Pancreas (tissue), 10 donors: ENCODE measurements around the gene SMIM24. TPM values are rescaled to one million over a fixed set of nuclear protein-coding genes. Genes with fewer than 3 reads are reported as not detected.
A peak's percentile ranks its signal among the peaks of the same experiment; 100 is the strongest.
"Not testable (repeated sequence)": the region's sequence is repeated elsewhere in the genome, so short reads cannot be mapped to it uniquely, and the experiment has no call there.

Source experiments
- ATAC-seq, 4 donors: fragments of 200-7000 bp; cut with Tn5 transposase; one replicate each; pipeline versions ENCODE4 v1.8.0 to v1.9.1; 2020; ENCODE audit warnings: mild to moderate bottlenecking in 4 of 4, moderate library complexity in 4 of 4
- DNase-seq, 6 donors: peaks; one replicate each; pipeline ENCODE4 v3.0.0-alpha.2; 2020
- FAIRE-seq: peaks from 2 replicates; lab custom pipeline; 2012; peaks lifted over from hg19 to GRCh38; lab: Jason Lieb, UNC
- H3K27ac ChIP-seq, 4 donors: fragments of 200-600 bp; sonication (generic); 1 replicate in 3 of 4; 2 replicates in 1 of 4; pipeline versions ENCODE4 v1.5.0 to v1.8.0; 2020
- H3K27me3 ChIP-seq, 4 donors: fragments of 200-600 bp; one replicate each; pipeline ENCODE4 v1.8.0; 2021
- H3K36me3 ChIP-seq, 3 donors: fragments of 200-600 bp; sonication (generic) in 1 of 3; one replicate each; pipeline versions ENCODE4 v1.5.0 to v1.8.0; 2020 to 2021
- H3K4me1 ChIP-seq, 3 donors: fragments of 200-600 bp; one replicate each; pipeline ENCODE4 v1.8.0; 2021
- H3K4me3 ChIP-seq, 4 donors: fragments of 200-600 bp; sonication (generic) in 2 of 4; one replicate each; pipeline versions ENCODE4 v1.5.0 to v1.8.0; 2020 to 2021
- H3K9me3 ChIP-seq, 4 donors: fragments of 200-600 bp; one replicate each; pipeline ENCODE4 v1.8.0; 2021
- WGBS, 2 donors: extraction: QIAGEN DNeasy Blood & Tissue Kit; methylation state at CpG; one replicate each; pipeline ENCODE4 v1.1.7; 2013; 5-methylcytosine and 5-hydroxymethylcytosine counted together
- intact Hi-C, 3 donors: fragments of 100-400 bp; cut with DNase I; formaldehyde crosslinking; loops; one replicate each; pipeline versions ENCODE4 v1.11.1 to v1.14.2; 2022
- polyA plus RNA-seq, 2 donors: library from polyadenylated mRNA; stranded (reverse); fragments of 200-250 nt; gene quantifications; one replicate each; pipeline ENCODE4 v1.2.3, GENCODE V29; 2013
- total RNA-seq, 6 donors: library from RNA; stranded (reverse); fragmentation: NEBNext Ultra II Directional in 4 of 6; extraction: Animal tissue kit (Norgen Biotek cat#: 25700) in 4 of 6; gene quantifications; one replicate each; pipeline versions ENCODE4 v1.2.1 to v1.2.4, GENCODE V29; 2021 to 2023
- TF ChIP-seq, protein P1 (sequence below), 4 donors: fragments of 200-600 bp; sonication (generic) in 3 of 4; IDR thresholded peaks; one replicate each; pipeline versions ENCODE4 v1.5.0 to v1.8.0; 2021; ENCODE audit warnings: antibody characterized with exemption in 4 of 4
- donor health status: healthy with polysubstance abuse.
- donor health status: DM: no; HTN: no; CAD: no; lungs with moderate emphysema.
- donor health status: DM: no; HTN: no; CAD: no.
- donor health status: control.
- donor health status: control.
- donor health status: Bipolar disorder and iron deficiency.
- donor health status: DM: yes; HTN: yes; CAD: no.
- donor health status: DM: no; HTN: no; CAD: no.
- donor health status: DM: no; HTN: no; CAD: no.
- donor health status: DM: yes; HTN: yes; CAD: no.

The SMIM24 gene
- total and polyA plus RNA-seq, 8 donors = 1.2 to 143 (median 4.4) TPM

- Histone ChIP-seq H3K9me3 (no peaks in the 10 kb centered on the region), H3K36me3 (peaks cover 0 to 53% (median 16%) of the 10 kb centered on the region in 3 donors), H3K4me3 (no peak overlapping the region), H3K27ac (peak overlapping the region in 2 of 4 donors; percentile 37 to 72), H3K4me1 (peaks cover 0 to 4% (median 0%) of the 10 kb centered on the region in 3 donors), H3K27me3 (no peaks in the 10 kb centered on the region)
- intact Hi-C loops = no loop called here
- no peak for ATAC-seq
- TF ChIP-seq, protein P1, sequence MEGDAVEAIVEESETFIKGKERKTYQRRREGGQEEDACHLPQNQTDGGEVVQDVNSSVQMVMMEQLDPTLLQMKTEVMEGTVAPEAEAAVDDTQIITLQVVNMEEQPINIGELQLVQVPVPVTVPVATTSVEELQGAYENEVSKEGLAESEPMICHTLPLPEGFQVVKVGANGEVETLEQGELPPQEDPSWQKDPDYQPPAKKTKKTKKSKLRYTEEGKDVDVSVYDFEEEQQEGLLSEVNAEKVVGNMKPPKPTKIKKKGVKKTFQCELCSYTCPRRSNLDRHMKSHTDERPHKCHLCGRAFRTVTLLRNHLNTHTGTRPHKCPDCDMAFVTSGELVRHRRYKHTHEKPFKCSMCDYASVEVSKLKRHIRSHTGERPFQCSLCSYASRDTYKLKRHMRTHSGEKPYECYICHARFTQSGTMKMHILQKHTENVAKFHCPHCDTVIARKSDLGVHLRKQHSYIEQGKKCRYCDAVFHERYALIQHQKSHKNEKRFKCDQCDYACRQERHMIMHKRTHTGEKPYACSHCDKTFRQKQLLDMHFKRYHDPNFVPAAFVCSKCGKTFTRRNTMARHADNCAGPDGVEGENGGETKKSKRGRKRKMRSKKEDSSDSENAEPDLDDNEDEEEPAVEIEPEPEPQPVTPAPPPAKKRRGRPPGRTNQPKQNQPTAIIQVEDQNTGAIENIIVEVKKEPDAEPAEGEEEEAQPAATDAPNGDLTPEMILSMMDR (IDR thresholded peaks at IDR 0.05) = no peak
- FAIRE-seq = no peak
- DNase-seq = no peak
- WGBS, 2 donors = 78 to 83% methylated on average over 12 of the region's 12 CpGs
Measured at GRCh38 chr19:3433313-3433712, 47.0 kb downstream of the SMIM24 start.

DNA sequence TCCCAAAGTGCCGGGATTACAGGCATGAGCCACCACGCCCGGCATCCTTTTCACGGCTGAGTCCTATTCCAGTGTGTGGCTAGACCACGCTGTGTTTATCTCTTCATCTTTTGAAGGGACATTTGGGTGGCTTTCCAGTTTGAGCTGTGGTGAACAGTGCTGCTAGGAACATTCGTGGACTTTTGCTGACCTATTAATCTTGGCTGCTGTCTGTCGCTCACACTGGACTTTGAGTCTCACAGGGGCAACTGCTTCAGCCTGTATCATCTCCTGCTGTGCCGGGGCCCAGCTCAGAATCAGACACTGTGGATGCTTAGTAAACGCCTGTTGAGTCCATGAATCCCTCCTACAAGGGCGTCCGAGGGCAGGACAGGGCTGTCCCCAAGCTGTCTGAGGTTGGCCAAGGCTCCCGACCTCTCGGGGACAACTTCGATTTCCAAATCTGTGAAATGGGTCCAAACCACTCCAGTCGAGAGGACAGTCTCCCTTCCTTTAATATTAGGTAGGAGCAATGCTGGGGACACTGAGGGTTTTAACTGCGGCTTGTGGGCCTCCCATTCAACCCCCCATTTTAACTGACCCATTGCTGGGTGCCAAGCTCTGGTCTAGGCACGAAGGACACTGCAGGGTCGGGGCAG, 48.4 kb downstream of the SMIM24 start:
- Histone ChIP-seq H3K36me3 (peaks cover 0 to 49% (median 16%) of the 10 kb centered on the region in 3 donors), H3K4me1 (peaks cover 0 to 4% (median 0%) of the 10 kb centered on the region in 3 donors), H3K4me3 (no peak overlapping the region), H3K27me3 (no peaks in the 10 kb centered on the region), H3K9me3 (no peaks in the 10 kb centered on the region), H3K27ac (no peak overlapping the region)
- FAIRE-seq (no peak), DNase-seq (no peak), ATAC-seq (no peak)
- intact Hi-C loops = no loop called here
- WGBS, 2 donors = 88 to 91% methylated on average over 18 of the region's 18 CpGs
- TF ChIP-seq, protein P1 (IDR thresholded peaks at IDR 0.05) = no peak

DNA sequence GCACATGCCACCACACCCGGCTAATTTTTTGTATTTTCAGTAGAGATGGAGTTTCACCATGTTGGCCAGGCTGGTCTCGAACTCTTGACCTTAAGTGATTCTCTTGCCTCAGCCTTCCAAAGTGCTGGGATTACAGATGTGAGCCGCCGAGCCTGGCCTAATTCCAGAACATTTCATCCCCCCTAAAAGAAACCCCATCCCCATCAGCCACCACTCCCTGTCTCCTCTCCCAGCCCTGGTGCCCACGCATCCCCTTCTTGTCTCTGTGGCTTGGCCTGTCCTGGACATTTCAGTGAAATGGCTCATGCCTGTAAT, 50.0 kb downstream of the SMIM24 start:
- Histone ChIP-seq H3K27ac (peak overlapping the region in 1 of 4 donors; percentile 57), H3K36me3 (peaks cover 0 to 48% (median 16%) of the 10 kb centered on the region in 3 donors)
- DNase-seq, H3K27me3 ChIP-seq, H3K9me3 ChIP-seq, ATAC-seq, FAIRE-seq, H3K4me1 ChIP-seq, intact Hi-C loops, H3K4me3 ChIP-seq: not testable (repeated sequence)
- WGBS, 2 donors = 75 to 86% methylated on average over 5 of the region's 5 CpGs

DNA sequence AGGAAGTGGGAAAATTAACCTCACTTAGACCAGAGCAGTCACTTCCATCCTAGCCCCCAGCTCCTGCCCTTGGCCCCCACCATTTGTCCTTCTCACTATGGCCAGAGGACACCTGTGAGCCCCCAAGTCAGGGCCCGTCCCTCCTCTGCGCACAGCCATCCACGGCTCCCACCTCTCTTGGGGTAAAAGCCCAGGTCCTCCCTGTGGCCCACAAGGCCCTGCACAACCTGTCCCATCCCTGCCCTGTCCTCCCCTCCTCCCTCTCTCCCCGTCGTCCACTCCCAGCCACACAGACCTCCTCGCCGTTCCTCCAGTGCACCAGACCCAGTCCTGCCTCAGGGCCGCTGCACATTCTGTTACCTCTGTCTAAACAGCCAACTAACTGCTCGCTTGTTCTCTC, 53.9 kb downstream of the SMIM24 start:
- Histone ChIP-seq H3K36me3 (peaks cover 0 to 19% (median 0%) of the 10 kb centered on the region in 3 donors), H3K27ac (no peak overlapping the region), H3K4me1 (peaks cover 0 to 4% (median 0%) of the 10 kb centered on the region in 3 donors), H3K4me3 (no peak overlapping the region), H3K27me3 (no peaks in the 10 kb centered on the region), H3K9me3 (no peaks in the 10 kb centered on the region)
- TF ChIP-seq, protein P1 (IDR thresholded peaks at IDR 0.05) = no peak
- FAIRE-seq (no peak), DNase-seq (peak in 1 of 6 donors; percentile 69), ATAC-seq (no peak)
- WGBS, 2 donors = 91 to 94% methylated on average over 9 of the region's 9 CpGs
- intact Hi-C loops = loop anchor here in 1 of 3 donors (5.0 kb wide), 1 partner anchor 99 kb away; no protein-coding TSS in a partner anchor

Other genes with a start within 250 kb of the SMIM24 start
- 100 to 1,000 TPM; 106 to 203 (median 127) TPM for gene NFIC, start 113.9 kb downstream of the SMIM24 start, total RNA-seq
- 10 to 100 TPM; 21.3 to 74.9 TPM for gene NFIC, start 113.9 kb downstream of the SMIM24 start, polyA plus RNA-seq
- gene SMIM44, start 2.9 kb upstream of the SMIM24 start, total RNA-seq = not detected
- gene SMIM44, start 2.9 kb upstream of the SMIM24 start, polyA plus RNA-seq = under 1 TPM in 1 of 2 donors, not detected in 1; 0.92 TPM
- gene DOHH, start 20.1 kb upstream of the SMIM24 start, total RNA-seq = 1 to 10 TPM; 3.2 to 8.0 (median 4.7) TPM
- gene DOHH, start 20.1 kb upstream of the SMIM24 start, polyA plus RNA-seq = 10 to 100 TPM in 1 of 2 donors, 1 to 10 TPM in 1; 7.3 to 10.5 TPM
- gene FZR1, start 25.8 kb upstream of the SMIM24 start, total RNA-seq = 10 to 100 TPM; 15.1 to 28.1 (median 19.2) TPM
- gene FZR1, start 25.8 kb upstream of the SMIM24 start, polyA plus RNA-seq = 10 to 100 TPM; 20.8 to 34.2 TPM
- 1 to 10 TPM in 4 of 6 donors, under 1 TPM in 2; 0.73 to 2.6 (median 1.7) TPM for gene TEKTIP1, start 58.6 kb upstream of the SMIM24 start, total RNA-seq
- 1 to 10 TPM; 3.3 to 5.6 TPM for gene TEKTIP1, start 58.6 kb upstream of the SMIM24 start, polyA plus RNA-seq
- 10 to 100 TPM; 24.8 to 53.8 (median 39.2) TPM for gene MFSD12, start 77.1 kb upstream of the SMIM24 start, total RNA-seq
- gene MFSD12, start 77.1 kb upstream of the SMIM24 start, polyA plus RNA-seq = 10 to 100 TPM; 29.6 to 53.6 TPM
- gene HMG20B, start 92.4 kb upstream of the SMIM24 start, total RNA-seq = 10 to 100 TPM; 26.3 to 45.7 (median 30.6) TPM
- 100 to 1,000 TPM in 1 of 2 donors, 10 to 100 TPM in 1; 84.0 to 102 TPM for gene HMG20B, start 92.4 kb upstream of the SMIM24 start, polyA plus RNA-seq
- gene GIPC3, start 105.0 kb upstream of the SMIM24 start, total RNA-seq = under 1 TPM; 0.17 to 0.34 (median 0.28) TPM
- gene GIPC3, start 105.0 kb upstream of the SMIM24 start, polyA plus RNA-seq = under 1 TPM; 0.72 to 0.92 TPM
- gene TBXA2R, start 126.3 kb upstream of the SMIM24 start, total RNA-seq = 1 to 10 TPM in 2 of 6 donors, under 1 TPM in 4; 0.42 to 1.2 (median 0.50) TPM
- gene TBXA2R, start 126.3 kb upstream of the SMIM24 start, polyA plus RNA-seq = 1 to 10 TPM in 1 of 2 donors, under 1 TPM in 1; 0.95 to 1.5 TPM
- 10 to 100 TPM in 3 of 6 donors, 1 to 10 TPM in 3; 6.8 to 14.6 (median 10.4) TPM for gene CACTIN, start 146.3 kb upstream of the SMIM24 start, total RNA-seq
- 10 to 100 TPM; 17.4 to 27.2 TPM for gene CACTIN, start 146.3 kb upstream of the SMIM24 start, polyA plus RNA-seq
- 10 to 100 TPM; 12.9 to 21.4 (median 14.9) TPM for gene PIP5K1C, start 219.9 kb upstream of the SMIM24 start, total RNA-seq
- gene PIP5K1C, start 219.9 kb upstream of the SMIM24 start, polyA plus RNA-seq = 10 to 100 TPM; 14.1 to 24.8 TPM
- gene TJP3, start 227.9 kb upstream of the SMIM24 start, total RNA-seq = 10 to 100 TPM in 5 of 6 donors, 1 to 10 TPM in 1; 9.2 to 23.7 (median 15.1) TPM
- 10 to 100 TPM; 26.2 to 36.0 TPM for gene TJP3, start 227.9 kb upstream of the SMIM24 start, polyA plus RNA-seq